ENCODE measurements around the gene GPHN.

GRCh38 chr14:67221982-67222328 lies 714.0 kb downstream of the GPHN start:
- TF ChIP-seq POU2F2 (IDR thresholded peaks at IDR 0.05; ENCODE audit: low read depth, low read length) (no peak), POLR2A (IDR thresholded peaks at IDR 0.05; ENCODE audit: low read depth, low read length) (no peak), POLR2AphosphoS5 (IDR thresholded peaks at IDR 0.05; ENCODE audit: low read depth, low read length) (no peak), TAF1 (IDR thresholded peaks at IDR 0.05; ENCODE audit: low read depth, low read length) (no peak), PAX5 (IDR thresholded peaks at IDR 0.05; ENCODE audit: insufficient read depth, low read length, severe bottlenecking) (no peak), SPI1 (IDR thresholded peaks at IDR 0.05; ENCODE audit: low read depth, low read length) (no peak)
